Stomach smooth muscle (tissue), 2 donors: ENCODE data around the gene NFIA.
A peak's percentile ranks its signal among the peaks of the same experiment; 100 is the strongest.

Source experiments
- H3K27ac ChIP-seq: one replicate; pipeline ENCODE4 v1.7.0; 2013; ENCODE audit warnings: mild to moderate bottlenecking, low read length, inconsistent platforms
- H3K27me3 ChIP-seq, 2 donors: one replicate each; pipeline ENCODE4 v1.7.0; 2013; ENCODE audit warnings: low read length in 2 of 2; ENCODE audit not compliant: insufficient read depth in 2 of 2, control insufficient read depth in 1 of 2
- H3K36me3 ChIP-seq, 2 donors: one replicate each; pipeline ENCODE4 v1.7.0; 2013; ENCODE audit warnings: low read length in 2 of 2; ENCODE audit not compliant: control insufficient read depth in 2 of 2, insufficient read depth in 2 of 2
- H3K4me1 ChIP-seq: one replicate; pipeline ENCODE4 v1.7.0; 2013; ENCODE audit warnings: low read length; ENCODE audit not compliant: control insufficient read depth, insufficient read depth
- H3K4me3 ChIP-seq, 2 donors: one replicate each; pipeline ENCODE4 v1.7.0; 2013; ENCODE audit warnings: low read length in 2 of 2
- H3K9ac ChIP-seq, 2 donors: one replicate each; pipeline ENCODE4 v1.7.0; 2013; ENCODE audit warnings: low read length in 2 of 2, mild to moderate bottlenecking in 1 of 2
- H3K9me3 ChIP-seq, 2 donors: one replicate each; pipeline ENCODE4 v1.7.0; 2013; ENCODE audit warnings: low read length in 2 of 2; ENCODE audit not compliant: control insufficient read depth in 2 of 2
- donor health status: healthy.
- donor health status: Pancreatic carcinoma.

Gene NFIA

GRCh38 chr1:61399199-61399598 is 316.8 kb downstream of the NFIA start:
- Histone ChIP-seq H3K9me3 (no peaks in the 10 kb centered on the region), H3K36me3 (no peaks in the 10 kb centered on the region), H3K27ac (peak overlapping the region; percentile 19), H3K4me3 (no peak overlapping the region), H3K4me1 (peaks cover 8% of the 10 kb centered on the region), H3K9ac (peak overlapping the region in 1 of 2 donors; percentile 4), H3K27me3 (no peaks in the 10 kb centered on the region)

- Histone ChIP-seq H3K9me3 (no peaks in the 10 kb centered on the region), H3K4me1 (peaks cover 8% of the 10 kb centered on the region), H3K9ac (no peak overlapping the region), H3K4me3 (no peak overlapping the region), H3K36me3 (no peaks in the 10 kb centered on the region), H3K27ac (no peak overlapping the region), H3K27me3 (no peaks in the 10 kb centered on the region)
Observed at GRCh38 chr1:61400131-61400770, 317.9 kb downstream of the NFIA start.

DNA sequence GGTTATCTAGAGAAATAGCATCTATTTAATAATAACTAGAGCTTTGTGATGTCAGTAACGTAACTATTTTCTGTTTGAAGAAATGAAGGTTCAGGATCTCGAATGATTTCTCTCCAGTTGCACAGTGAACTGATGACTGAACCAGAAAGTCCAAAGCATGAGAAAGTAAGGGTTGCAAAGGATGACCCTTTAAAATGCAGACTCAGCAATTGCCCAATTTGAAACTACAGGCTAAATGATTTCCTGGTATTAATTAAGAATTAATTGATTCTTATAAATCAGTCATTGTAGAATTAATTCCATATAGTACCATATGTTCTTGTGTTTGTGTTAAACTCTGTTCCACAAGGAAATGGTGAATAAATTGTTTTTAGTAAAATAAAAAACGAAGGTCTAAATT is 318.6 kb downstream of the NFIA start:
- H3K9me3 ChIP-seq, result no peaks in the 10 kb centered on the region
- H3K4me1 ChIP-seq, result peaks cover 8% of the 10 kb centered on the region
- no peak overlapping the region for H3K27ac ChIP-seq

GRCh38 chr1:61403679-61404596 is 321.6 kb downstream of the NFIA start:
- Histone ChIP-seq H3K4me3 (no peak overlapping the region), H3K27me3 (no peaks in the 10 kb centered on the region), H3K27ac (no peak overlapping the region), H3K9me3 (no peaks in the 10 kb centered on the region), H3K36me3 (peaks cover 22 to 26% of the 10 kb centered on the region in 2 donors), H3K9ac (no peak overlapping the region), H3K4me1 (peaks cover 2% of the 10 kb centered on the region)

More for the DNA sequence above, 318.6 kb downstream of the NFIA start:
- no peaks in the 10 kb centered on the region for H3K27me3 ChIP-seq
- no peak overlapping the region for H3K9ac ChIP-seq
- no peaks in the 10 kb centered on the region for H3K36me3 ChIP-seq
- no peak overlapping the region for H3K4me3 ChIP-seq

DNA sequence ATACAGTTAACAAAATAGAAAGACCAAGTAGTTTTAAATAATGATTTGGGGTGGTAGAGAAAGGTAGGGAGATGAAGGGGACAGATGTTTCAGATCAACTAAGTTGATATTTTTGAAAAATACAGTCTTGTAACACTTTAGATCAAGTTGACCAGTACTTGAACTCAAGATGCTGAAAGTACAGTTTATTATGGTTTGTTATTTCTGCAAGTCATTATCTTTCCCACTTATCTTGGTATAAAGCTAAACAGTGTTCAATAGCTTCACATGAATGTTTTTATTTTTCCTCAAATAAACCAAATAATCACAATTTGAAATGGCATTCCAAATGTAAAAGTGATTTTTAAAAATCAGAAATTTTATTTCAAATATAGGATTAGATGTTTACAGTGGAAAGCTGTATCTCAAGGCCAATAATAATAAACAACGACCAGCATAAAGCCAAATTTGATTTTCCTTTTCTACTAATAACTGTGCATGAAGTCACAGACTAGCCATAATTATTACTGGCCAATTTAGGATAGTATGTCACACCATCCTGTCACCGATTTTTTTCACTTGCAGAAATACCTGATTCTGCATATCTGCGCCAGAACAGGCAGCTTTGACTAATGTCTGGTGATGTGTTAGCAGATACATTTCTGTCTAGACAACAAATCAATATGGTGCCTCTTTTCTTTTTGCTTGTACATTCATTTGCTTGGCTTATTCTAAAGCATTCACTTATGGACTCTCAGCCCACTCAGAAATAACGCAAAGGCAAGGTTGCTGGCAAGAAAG is 322.4 kb downstream of the NFIA start:
- H3K4me1 ChIP-seq, result no peaks in the 10 kb centered on the region
- H3K36me3 ChIP-seq, result peaks cover 22 to 32% of the 10 kb centered on the region in 2 donors
- no peaks in the 10 kb centered on the region for H3K27me3 ChIP-seq
- H3K9ac ChIP-seq, result no peak overlapping the region
- H3K4me3 ChIP-seq, result no peak overlapping the region
- H3K9me3 ChIP-seq, result no peaks in the 10 kb centered on the region
- H3K27ac ChIP-seq, result no peak overlapping the region

DNA sequence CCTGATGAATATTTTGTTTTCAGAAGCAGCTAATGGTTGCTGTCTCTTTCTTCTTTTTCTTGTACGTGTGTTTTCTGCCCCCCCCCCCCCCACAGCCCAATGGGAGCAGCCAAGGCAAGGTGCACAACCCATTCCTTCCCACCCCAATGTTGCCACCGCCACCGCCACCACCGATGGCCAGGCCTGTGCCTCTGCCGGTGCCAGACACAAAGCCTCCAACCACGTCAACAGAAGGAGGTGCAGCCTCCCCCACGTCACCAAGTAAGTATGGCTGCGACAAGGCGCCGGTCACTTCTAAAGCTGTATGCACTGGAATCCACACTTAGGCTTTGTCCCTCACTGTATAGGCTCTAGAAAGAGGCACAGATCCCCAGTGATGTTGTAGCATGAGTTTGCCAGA is 324.1 kb downstream of the NFIA start:
- Histone ChIP-seq H3K4me3 (no peak overlapping the region), H3K9ac (no peak overlapping the region), H3K4me1 (no peaks in the 10 kb centered on the region), H3K27ac (no peak overlapping the region), H3K36me3 (peaks cover 31 to 38% of the 10 kb centered on the region in 2 donors), H3K27me3 (no peaks in the 10 kb centered on the region), H3K9me3 (no peaks in the 10 kb centered on the region)

DNA sequence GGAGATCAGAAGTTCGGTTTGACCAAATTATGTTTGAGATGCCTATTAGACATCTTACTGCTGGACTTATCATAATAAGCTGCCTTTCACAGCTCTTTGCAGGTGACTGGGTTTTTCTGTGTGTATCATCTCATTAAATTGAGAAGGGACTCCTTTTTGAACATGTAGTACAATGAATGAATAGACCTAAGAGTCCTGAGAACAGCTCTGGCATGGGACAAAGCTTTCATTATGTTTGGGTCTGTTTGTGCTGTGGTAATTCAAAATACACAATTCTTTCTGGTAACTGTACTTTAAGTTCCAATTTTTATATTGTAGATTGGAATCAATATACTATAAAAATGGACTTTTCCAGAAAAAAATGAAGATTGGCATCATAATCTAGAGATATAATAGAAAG is 330.2 kb downstream of the NFIA start:
- Histone ChIP-seq H3K4me3 (no peak overlapping the region), H3K27me3 (no peaks in the 10 kb centered on the region), H3K27ac (no peak overlapping the region), H3K4me1 (no peaks in the 10 kb centered on the region), H3K9ac (no peak overlapping the region), H3K9me3 (no peaks in the 10 kb centered on the region), H3K36me3 (peaks cover 24 to 25% of the 10 kb centered on the region in 2 donors)

- H3K27ac ChIP-seq, result no peak overlapping the region
- H3K9me3 ChIP-seq, result no peaks in the 10 kb centered on the region
- H3K36me3 ChIP-seq, result peaks cover 0 to 5% of the 10 kb centered on the region in 2 donors
- H3K4me1 ChIP-seq, result no peaks in the 10 kb centered on the region
- H3K9ac ChIP-seq, result no peak overlapping the region
- no peaks in the 10 kb centered on the region for H3K27me3 ChIP-seq
- no peak overlapping the region for H3K4me3 ChIP-seq
Observed at GRCh38 chr1:61419196-61419595, 336.8 kb downstream of the NFIA start.

DNA sequence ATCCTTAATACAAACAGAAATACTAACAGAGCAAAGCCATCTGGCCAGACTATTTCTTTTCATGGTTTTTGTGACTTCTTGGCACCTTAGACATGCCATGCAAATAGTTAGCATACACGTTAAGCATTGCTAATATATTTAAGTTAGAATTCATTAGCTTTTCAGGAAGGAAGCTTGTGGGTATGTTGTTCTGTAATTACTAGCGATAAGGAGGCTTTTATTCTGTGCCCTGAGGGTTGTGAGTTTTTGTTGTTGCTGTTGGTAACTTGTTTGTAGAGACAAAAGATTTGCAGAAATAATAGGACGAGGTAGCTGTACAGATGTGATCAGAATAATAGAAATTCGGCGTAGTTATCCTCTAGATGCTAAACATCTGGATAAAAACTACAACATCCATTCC is 337.3 kb downstream of the NFIA start:
- Histone ChIP-seq H3K9me3 (no peaks in the 10 kb centered on the region), H3K9ac (no peak overlapping the region), H3K4me3 (no peak overlapping the region), H3K36me3 (peaks cover 0 to 5% of the 10 kb centered on the region in 2 donors), H3K4me1 (no peaks in the 10 kb centered on the region), H3K27ac (no peak overlapping the region), H3K27me3 (no peaks in the 10 kb centered on the region)

DNA sequence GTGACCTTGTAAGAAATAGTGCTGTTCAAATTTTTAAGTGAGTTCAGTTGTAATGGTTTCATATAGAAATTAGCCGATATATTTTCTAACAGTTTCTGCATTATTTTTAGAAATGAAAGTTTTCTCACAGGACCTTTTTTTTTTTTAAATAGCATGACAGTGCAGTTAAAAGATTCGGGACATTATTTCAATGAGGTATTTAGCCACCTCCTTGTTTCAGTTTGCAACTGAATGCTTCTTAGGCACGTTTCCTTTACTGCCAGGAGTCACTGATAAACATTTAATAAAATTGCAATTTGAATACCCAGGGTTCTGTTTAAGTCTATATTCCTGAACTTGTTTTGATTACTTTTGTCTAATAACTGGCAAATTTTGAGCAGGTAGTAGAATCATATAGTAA is 337.9 kb downstream of the NFIA start:
- Histone ChIP-seq H3K27ac (no peak overlapping the region), H3K27me3 (no peaks in the 10 kb centered on the region), H3K36me3 (peaks cover 0 to 5% of the 10 kb centered on the region in 2 donors), H3K9ac (no peak overlapping the region), H3K9me3 (no peaks in the 10 kb centered on the region), H3K4me3 (no peak overlapping the region), H3K4me1 (no peaks in the 10 kb centered on the region)
